CD4-positive, alpha-beta T cell treated with Interleukin-17A for 4 hours (primary cell): ENCODE measurements around the gene HS1BP3.

Source experiments
- DNase-seq: peaks from one replicate; pipeline ENCODE4 v3.0.0-alpha.2; 2020; ENCODE audit warnings: mixed read lengths

HS1BP3 gene

GRCh38 chr2:20596193-20596972 lies 54.5 kb downstream of the HS1BP3 start:
- no peak for DNase-seq

GRCh38 chr2:20595439-20596192 lies 55.3 kb downstream of the HS1BP3 start:
- DNase-seq = no peak

GRCh38 chr2:20594957-20595356 lies 55.9 kb downstream of the HS1BP3 start:
- DNase-seq = no peak

- no peak for DNase-seq
Measured at GRCh38 chr2:20594048-20594750, 56.7 kb downstream of the HS1BP3 start.

- no peak for DNase-seq
Measured at GRCh38 chr2:20593072-20594034, 57.5 kb downstream of the HS1BP3 start.

- DNase-seq = no peak
Measured at GRCh38 chr2:20592106-20593071, 58.5 kb downstream of the HS1BP3 start.

- DNase-seq = no peak
Measured at GRCh38 chr2:20590704-20591515, 60.0 kb downstream of the HS1BP3 start.

GRCh38 chr2:20589975-20590703 lies 60.8 kb downstream of the HS1BP3 start:
- no peak for DNase-seq

GRCh38 chr2:20588918-20589871 lies 61.7 kb downstream of the HS1BP3 start:
- no peak for DNase-seq

GRCh38 chr2:20585710-20586594 lies 64.9 kb downstream of the HS1BP3 start:
- no peak for DNase-seq

- DNase-seq = no peak
Measured at GRCh38 chr2:20585359-20585709, 65.6 kb downstream of the HS1BP3 start.

- DNase-seq = no peak
Measured at GRCh38 chr2:20584399-20585358, 66.2 kb downstream of the HS1BP3 start.

GRCh38 chr2:20584045-20584398 lies 66.9 kb downstream of the HS1BP3 start:
- no peak for DNase-seq

GRCh38 chr2:20583425-20583881 lies 67.4 kb downstream of the HS1BP3 start:
- DNase-seq = no peak

- no peak for DNase-seq
Measured at GRCh38 chr2:20582600-20583221, 68.2 kb downstream of the HS1BP3 start.
